Stimulated activated CD4-positive, alpha-beta T cell treated with anti-CD3 and anti-CD28 coated beads, Interleukin-4, amount 100 ng/mL, for 48 hours (primary cell): ENCODE measurements around the gene SLC24A5.
A peak's percentile ranks its signal among the peaks of the same experiment; 100 is the strongest.

Experiments used
- DNase-seq, 2 donors: peaks; one replicate each; pipeline ENCODE4 v3.0.0-alpha.2; 2020; ENCODE audit warnings: low read depth in 2 of 2

Gene SLC24A5

DNA sequence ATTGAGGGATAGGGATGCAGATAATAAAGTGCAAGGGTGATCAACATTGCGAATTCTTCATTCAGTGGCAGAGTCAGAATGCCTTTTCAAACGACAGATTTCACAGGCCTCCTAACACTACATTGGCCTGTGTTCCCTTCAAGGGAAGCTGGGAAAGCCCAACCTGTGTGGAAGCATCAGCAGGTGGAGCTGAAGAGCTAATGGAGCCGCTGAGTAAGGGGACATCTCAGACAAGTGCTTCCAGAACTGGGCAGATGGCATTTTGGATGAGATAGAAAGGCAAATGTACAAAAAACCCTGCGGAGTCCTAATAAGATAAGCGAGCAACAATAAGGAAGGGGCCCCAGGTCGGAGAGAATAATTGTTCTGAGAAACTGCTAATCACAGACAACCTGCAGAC, 8.5 kb upstream of the SLC24A5 start:
- DNase-seq = no peak

DNA sequence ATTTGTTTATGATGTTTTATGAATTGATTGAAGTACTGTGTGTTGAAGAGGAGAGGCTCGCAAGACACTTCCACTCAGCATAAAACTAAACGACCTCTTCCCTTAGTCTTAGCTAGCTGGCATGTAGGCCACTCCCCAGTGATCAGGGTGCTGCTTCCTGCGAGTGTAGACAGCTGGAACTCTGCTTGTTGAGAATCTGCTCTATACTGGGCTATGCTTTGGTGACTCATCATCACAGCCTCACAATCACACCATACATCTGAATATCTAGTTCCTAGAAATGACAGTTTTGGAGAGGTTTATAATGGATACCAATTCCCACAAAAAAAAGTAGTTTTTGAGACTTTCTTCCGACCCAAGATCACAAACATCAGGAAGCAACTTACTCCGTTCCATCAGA, 1.5 kb upstream of the SLC24A5 start:
- DNase-seq = no peak

- DNase-seq = no peak
Measured at GRCh38 chr15:48121849-48122248, 1.1 kb downstream of the SLC24A5 start.

- no peak for DNase-seq
Measured at GRCh38 chr15:48126667-48127355, 6.0 kb downstream of the SLC24A5 start.

DNA sequence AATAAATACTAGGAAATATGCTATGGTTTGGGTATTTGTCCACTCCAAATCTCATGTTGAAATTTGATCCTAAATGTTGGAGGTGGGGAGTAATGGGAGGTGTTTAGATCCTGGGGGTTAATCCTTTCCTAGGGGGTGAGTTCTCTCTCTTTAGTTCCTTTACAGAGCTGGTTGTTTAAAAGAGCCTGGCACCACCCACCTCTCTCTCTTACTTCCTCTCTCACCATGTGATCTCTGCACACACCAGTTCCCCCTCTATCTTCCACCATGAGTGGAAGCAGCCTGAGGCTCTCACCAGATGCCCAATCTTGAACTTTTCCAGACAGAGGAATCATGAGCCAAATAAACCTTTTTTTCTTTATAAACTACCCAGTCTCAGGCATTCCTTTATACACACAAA, 10.5 kb downstream of the SLC24A5 start:
- no peak for DNase-seq

DNA sequence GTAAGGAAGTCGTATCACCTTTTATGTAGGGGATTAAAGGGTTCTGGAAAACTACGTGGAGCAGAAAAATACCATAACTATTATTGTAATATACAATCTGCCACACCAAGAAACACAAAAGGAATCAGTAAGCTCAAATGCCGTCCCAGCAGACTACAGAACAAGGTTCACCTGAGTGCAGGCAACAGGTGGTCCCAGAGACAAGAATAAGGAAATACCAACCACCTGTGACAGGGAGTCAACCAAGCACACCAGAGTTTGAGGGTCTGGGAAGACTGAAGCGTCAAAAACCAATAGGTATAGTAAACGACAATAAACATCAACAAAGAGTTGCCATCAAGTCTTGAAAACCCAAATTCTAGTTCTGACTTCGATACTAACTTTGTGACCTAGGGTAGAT, 12.1 kb downstream of the SLC24A5 start:
- no peak for DNase-seq

GRCh38 chr15:48143856-48144255, 23.1 kb downstream of the SLC24A5 start:
- no peak for DNase-seq

- DNase-seq = no peak
Measured at GRCh38 chr15:48144889-48145288, 24.1 kb downstream of the SLC24A5 start.

GRCh38 chr15:48145923-48146322, 25.1 kb downstream of the SLC24A5 start:
- no peak for DNase-seq

GRCh38 chr15:48147358-48147757, 26.6 kb downstream of the SLC24A5 start:
- DNase-seq = no peak

- no peak for DNase-seq
Measured at GRCh38 chr15:48149858-48150257, 29.1 kb downstream of the SLC24A5 start.

DNA sequence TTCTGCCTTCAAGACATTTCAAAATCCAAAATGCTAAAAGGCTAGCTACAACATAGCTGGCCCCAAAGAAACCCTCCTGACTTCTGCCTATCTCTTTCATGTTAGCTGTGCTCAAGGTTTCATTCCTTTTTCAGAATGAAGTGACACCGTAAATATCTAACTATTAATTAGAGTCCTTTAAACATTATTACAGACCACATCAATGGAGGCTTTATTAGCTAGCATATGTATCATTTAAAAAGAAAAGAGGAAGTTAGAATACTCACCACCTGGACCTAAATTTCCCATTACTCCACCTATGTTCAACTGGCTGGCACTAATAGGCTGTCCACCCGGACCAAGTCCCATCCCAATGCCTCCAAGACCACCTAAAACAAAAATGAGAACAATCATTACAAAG, 32.7 kb downstream of the SLC24A5 start:
- DNase-seq = no peak

DNA sequence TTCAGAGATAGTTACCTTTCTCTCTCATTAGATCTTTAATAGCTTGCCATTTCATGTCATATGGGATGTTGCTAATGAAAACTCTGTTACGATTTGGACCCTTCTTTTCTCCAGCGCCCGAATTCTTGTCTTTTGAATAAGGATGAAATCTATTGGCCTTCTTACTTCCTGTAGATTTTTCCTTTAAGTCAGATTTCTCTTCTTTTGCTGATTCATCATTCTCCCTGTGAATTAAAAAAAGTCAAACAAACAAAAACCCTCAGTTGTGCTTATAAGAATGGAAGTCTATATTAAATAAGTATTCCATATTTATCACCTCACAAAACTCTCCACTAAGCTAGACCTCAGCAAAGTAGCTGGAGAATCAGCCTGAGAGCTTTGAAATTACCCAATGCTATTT, 47.8 kb downstream of the SLC24A5 start:
- no peak for DNase-seq

- DNase-seq = no peak
Measured at GRCh38 chr15:48170981-48171380, 50.2 kb downstream of the SLC24A5 start.

- DNase-seq = no peak
Measured at GRCh38 chr15:48175126-48175525, 54.3 kb downstream of the SLC24A5 start.

DNA sequence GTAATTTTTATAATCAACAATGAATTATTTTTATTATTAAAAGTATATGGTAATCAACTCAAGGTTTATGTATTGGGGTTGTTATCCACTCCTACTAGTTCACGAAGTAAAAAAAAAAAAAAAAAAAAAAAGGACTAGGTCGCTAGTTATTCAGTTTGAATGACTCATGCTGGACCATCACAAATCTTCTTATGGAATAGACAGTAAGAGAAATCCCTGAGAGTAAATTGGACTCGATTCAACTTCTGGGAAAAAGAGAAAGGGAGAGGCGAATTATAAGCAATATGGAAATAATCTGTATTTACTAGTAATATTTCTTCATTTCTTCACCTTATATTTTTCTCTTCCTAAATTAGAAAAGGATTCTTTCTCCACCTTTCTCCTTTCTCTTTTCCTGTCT, 55.3 kb downstream of the SLC24A5 start:
- no peak for DNase-seq

- DNase-seq = no peak
Measured at GRCh38 chr15:48176957-48177356, 56.2 kb downstream of the SLC24A5 start.

GRCh38 chr15:48177383-48177765, 56.6 kb downstream of the SLC24A5 start:
- DNase-seq = no peak

- peak; percentile 62 to 66 for DNase-seq
Measured at GRCh38 chr15:48177766-48178647, 57.2 kb downstream of the SLC24A5 start, which contains the start of gene MYEF2. TSS of gene MYEF2 (minus strand) at chr15:48178295. CDS start at chr15:48178237, 58 bp downstream.

DNA sequence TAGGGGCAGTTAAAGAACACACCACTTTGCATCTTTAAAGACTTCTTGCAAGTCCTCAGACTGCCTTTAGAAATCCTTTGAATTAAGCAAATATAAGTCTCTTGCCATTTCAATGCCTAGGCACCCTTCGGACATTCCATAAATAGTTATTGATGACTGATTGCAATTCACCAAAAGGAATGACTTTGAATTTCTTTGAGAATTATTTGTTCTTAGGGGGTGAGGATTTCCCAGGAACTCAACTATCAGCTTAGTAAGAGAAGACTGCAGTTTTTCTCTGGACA, 57.8 kb downstream of the SLC24A5 start:
- DNase-seq = no peak

GRCh38 chr15:48182749-48183148, 62.0 kb downstream of the SLC24A5 start:
- DNase-seq = no peak

- no peak for DNase-seq
Measured at GRCh38 chr15:48185529-48185928, 64.7 kb downstream of the SLC24A5 start.

DNA sequence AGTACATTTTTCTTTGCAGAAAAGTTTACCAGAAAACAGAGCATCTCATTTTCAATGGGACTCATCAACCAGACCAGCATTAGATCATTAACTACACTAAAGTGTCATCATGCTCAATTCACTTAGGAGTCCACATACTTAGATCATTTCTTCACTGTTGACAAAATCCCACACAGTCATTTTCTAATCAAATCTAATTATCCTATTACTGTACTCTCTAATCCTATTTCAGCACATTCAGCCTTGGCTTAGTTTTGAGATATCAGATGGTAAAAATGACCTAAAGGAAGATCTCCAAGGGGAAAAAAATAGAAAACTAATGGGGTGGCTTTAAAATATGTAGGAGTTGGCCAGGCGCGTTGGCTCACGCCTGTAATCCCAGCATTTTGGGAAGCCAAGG, 65.5 kb downstream of the SLC24A5 start:
- DNase-seq = no peak
